RCC 7860 (cell line): ENCODE measurements around the gene WAC.

Experiments
- DNase-seq: peaks from one replicate; pipeline ENCODE4 v3.0.0-alpha.2; 2015; ENCODE audit warnings: low spot score
- FAIRE-seq: peaks from 2 replicates; lab custom pipeline; 2012; peaks lifted over from hg19 to GRCh38; lab: Jason Lieb, UNC

WAC gene

GRCh38 chr10:28663576-28664368, 130.9 kb downstream of the WAC start:
- DNase-seq = peak; percentile 65
- peak; percentile 79 for FAIRE-seq

- FAIRE-seq (no peak), DNase-seq (no peak)
These were observed 131.4 kb downstream of the WAC start for GRCh38 chr10:28664369-28664740.

- FAIRE-seq (no peak), DNase-seq (no peak)
These were observed 134.0 kb downstream of the WAC start for GRCh38 chr10:28666751-28667467.

GRCh38 chr10:28668363-28669226, 135.7 kb downstream of the WAC start:
- DNase-seq (no peak), FAIRE-seq (no peak)

GRCh38 chr10:28669227-28670173, 136.6 kb downstream of the WAC start:
- no peak for FAIRE-seq

More at GRCh38 chr10:28669227-28670173, 136.6 kb downstream of the WAC start:
- DNase-seq = no peak
